Activated T-cell treated with anti-CD3 and anti-CD28 coated beads, Interleukin-2, amount 50 U/mL, for 24 hours (primary cell): ENCODE data around the gene SMARCE1.
"Not testable (repeated sequence)": the region's sequence is repeated elsewhere in the genome, so short reads cannot be mapped to it uniquely, and the experiment has no call there.

ENCODE experiments used
- DNase-seq: peaks from one replicate; pipeline ENCODE4 v3.0.0-alpha.2; 2020
- H3K27ac Mint-ChIP-seq: 2 replicates; pipeline ENCODE4 v1.8.0; 2020; ENCODE audit warnings: mild to moderate bottlenecking, mixed read lengths
- H3K27me3 Mint-ChIP-seq: 2 replicates; pipeline ENCODE4 v1.8.0; 2020; ENCODE audit warnings: mixed read lengths
- H3K36me3 Mint-ChIP-seq: 2 replicates; pipeline ENCODE4 v1.8.0; 2020; ENCODE audit warnings: low read depth, mixed read lengths
- H3K4me1 Mint-ChIP-seq: 2 replicates; pipeline ENCODE4 v1.8.0; 2020; ENCODE audit warnings: low read depth, mixed read lengths
- H3K4me3 Mint-ChIP-seq: 2 replicates; pipeline ENCODE4 v1.8.0; 2020; ENCODE audit warnings: mild to moderate bottlenecking, moderate library complexity, mixed read lengths
- H3K9me3 Mint-ChIP-seq: 2 replicates; pipeline ENCODE4 v1.8.0; 2020; ENCODE audit warnings: mixed read lengths

The SMARCE1 gene

DNA sequence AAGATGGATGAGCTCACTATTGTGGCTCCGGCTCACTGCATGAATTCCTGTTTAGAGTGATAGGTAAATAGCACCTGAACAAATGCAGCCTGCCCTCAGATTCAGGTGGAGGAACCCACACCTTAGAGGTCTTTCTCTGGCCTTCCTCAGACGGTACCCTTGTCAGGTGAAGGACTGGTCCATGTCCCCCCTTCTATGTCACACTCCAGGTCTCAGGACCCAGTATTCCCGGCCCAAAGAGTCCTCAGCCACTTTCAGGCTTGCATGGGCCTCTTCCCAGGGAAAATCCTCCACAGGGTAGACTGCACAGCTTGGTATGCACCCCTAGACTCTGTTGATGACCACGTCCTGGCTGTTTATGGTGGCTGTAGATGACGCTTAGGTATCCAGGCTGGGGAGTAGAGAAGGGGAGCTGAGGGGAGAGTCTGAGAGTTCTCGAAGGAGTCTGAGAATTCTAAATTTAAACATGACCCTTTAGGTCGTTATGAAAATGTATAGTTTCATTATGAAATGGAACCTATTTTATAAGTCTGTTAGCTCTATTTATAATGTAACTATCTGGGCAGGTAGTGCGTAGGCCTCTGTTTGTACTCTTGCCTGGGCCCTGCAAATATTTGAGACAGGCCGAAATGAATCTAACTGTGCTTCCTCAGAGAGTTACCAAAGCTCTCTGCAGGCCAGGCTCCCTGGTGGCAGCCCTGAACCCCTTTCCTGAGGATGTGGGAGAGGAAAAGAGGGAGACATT is 49.9 kb downstream of the SMARCE1 start:
- H3K36me3 Mint-ChIP-seq: peaks cover 20% of the 10 kb centered on the region
- DNase-seq: no peak
- H3K4me3 Mint-ChIP-seq: peak overlapping the region; percentile 59
- peak overlapping the region; percentile 99 for H3K27ac Mint-ChIP-seq
- peaks cover 89% of the 10 kb centered on the region for H3K4me1 Mint-ChIP-seq
- peaks cover 11% of the 10 kb centered on the region for H3K9me3 Mint-ChIP-seq
- H3K27me3 Mint-ChIP-seq: no peaks in the 10 kb centered on the region

- Mint-ChIP-seq H3K9me3 (peaks cover 11% of the 10 kb centered on the region), H3K4me1 (peaks cover 85% of the 10 kb centered on the region), H3K4me3 (peak overlapping the region; percentile 59), H3K36me3 (peaks cover 18% of the 10 kb centered on the region), H3K27me3 (no peaks in the 10 kb centered on the region), H3K27ac (peak overlapping the region; percentile 99)
- no peak for DNase-seq
Measured at GRCh38 chr17:40597156-40597555, 50.5 kb downstream of the SMARCE1 start.

DNA sequence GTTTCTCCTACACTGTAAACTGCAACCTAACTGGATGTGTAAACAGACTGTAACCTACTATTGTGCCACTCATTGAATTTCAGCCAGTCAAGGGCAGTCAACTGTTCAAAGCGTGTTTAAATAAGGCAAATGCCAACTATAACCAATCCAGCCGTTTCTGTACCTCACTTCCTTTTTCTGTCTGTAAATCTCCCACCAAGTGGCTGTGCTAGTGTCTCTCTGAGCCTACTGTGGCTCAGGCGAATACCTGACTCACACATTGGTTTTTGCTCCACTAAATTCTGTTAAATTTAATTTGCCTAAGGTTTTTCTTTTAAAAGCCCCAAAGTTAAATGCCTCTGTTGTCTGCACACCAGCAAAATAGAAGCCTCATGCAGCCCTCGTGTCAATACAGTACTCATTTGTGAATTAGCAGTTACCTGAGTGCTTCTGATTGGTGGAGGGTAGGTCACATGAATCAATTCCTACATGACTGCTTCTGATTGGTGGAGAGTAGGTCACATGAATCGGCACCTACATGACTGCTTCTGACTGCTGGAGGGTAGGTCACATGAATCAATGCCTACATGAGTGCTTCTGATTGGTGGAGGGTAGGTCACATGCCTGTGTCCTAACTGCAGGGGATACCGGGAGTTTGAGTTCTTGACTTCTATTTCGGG is 51.2 kb downstream of the SMARCE1 start:
- peaks cover 11% of the 10 kb centered on the region for H3K9me3 Mint-ChIP-seq
- peak overlapping the region; percentile 84 for H3K27ac Mint-ChIP-seq
- peak overlapping the region; percentile 38 for H3K4me3 Mint-ChIP-seq
- peaks cover 18% of the 10 kb centered on the region for H3K36me3 Mint-ChIP-seq
- H3K27me3 Mint-ChIP-seq: no peaks in the 10 kb centered on the region
- DNase-seq: no peak
- peaks cover 77% of the 10 kb centered on the region for H3K4me1 Mint-ChIP-seq

DNA sequence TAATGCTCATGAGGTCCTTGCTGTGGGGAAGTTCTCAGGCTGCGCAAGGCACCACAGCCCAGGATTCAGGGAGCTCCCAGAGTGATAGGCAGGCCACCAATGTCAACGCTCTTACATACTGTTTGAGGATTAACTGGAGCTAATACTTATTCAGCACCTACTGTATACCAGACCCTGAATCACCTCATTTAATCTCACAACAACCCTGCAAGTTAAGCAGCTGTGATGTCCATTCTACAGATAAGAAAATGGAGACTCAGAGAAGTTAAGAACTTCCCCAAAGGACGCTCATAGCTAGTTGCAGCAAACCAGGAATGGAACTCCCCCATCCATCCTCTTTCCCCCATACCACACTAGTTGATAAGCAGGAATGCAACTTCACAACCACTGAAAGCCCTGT is 56.9 kb downstream of the SMARCE1 start:
- no peak for DNase-seq
- no peak overlapping the region for H3K4me3 Mint-ChIP-seq
- peaks cover 74% of the 10 kb centered on the region for H3K4me1 Mint-ChIP-seq
- peaks cover 17% of the 10 kb centered on the region for H3K9me3 Mint-ChIP-seq
- H3K27me3 Mint-ChIP-seq: no peaks in the 10 kb centered on the region
- peaks cover 9% of the 10 kb centered on the region for H3K36me3 Mint-ChIP-seq
- H3K27ac Mint-ChIP-seq: no peak overlapping the region

GRCh38 chr17:40588552-40588951 is 59.1 kb downstream of the SMARCE1 start:
- peaks cover 24% of the 10 kb centered on the region for H3K36me3 Mint-ChIP-seq

DNA sequence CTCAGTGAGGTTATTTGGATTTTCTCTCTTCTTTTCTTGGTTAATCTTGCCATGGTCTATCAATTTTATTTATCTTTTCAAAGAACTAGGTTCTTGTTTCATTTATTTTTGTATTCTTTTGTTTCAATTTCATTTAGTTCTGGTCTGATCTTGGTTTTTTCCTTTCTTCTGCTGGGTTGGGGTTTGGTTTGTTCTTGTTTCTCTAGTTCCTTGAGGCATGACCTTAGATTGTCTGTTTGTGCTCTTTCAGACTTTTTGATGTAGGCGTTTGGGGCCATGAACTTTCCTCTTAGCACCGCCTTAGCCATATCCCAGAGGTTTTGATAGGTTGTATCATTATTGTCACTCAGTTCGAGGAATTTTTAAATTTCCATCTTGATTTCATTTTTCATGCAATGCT is 61.4 kb downstream of the SMARCE1 start:
- H3K27ac Mint-ChIP-seq: peak overlapping the region; percentile 59
- H3K36me3 Mint-ChIP-seq: peaks cover 26% of the 10 kb centered on the region
- peaks cover 41% of the 10 kb centered on the region for H3K9me3 Mint-ChIP-seq
- peak overlapping the region; percentile 36 for H3K4me3 Mint-ChIP-seq
- peaks cover 94% of the 10 kb centered on the region for H3K4me1 Mint-ChIP-seq
- not testable (repeated sequence) for DNase-seq, H3K27me3 Mint-ChIP-seq

More at GRCh38 chr17:40588552-40588951, 59.1 kb downstream of the SMARCE1 start:
- DNase-seq: no peak
- H3K9me3 Mint-ChIP-seq: peaks cover 35% of the 10 kb centered on the region
- peak overlapping the region; percentile 34 for H3K27ac Mint-ChIP-seq
- no peak overlapping the region for H3K4me3 Mint-ChIP-seq
- no peaks in the 10 kb centered on the region for H3K27me3 Mint-ChIP-seq
- H3K4me1 Mint-ChIP-seq: peaks cover 76% of the 10 kb centered on the region

DNA sequence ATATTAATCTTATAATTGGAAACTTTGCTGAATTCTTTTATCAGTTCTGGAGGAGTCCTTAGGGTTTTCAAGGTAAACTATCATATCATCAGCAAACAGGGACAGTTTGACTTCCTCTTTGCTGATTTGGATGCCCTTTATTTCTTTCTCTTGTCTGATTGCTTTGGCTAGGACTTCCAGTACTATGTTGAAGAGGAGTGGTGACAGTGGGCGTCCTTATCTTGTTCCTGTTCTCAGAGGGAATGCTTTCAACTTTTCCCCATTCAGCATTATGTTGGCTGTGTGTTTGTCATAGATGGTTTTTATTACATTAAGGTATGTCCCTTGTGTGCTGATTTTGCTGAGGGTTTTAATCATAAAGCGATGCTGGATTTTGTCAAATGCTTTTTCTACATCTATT is 62.7 kb downstream of the SMARCE1 start:
- not testable (repeated sequence) for H3K27ac Mint-ChIP-seq, H3K4me3 Mint-ChIP-seq
- H3K9me3 Mint-ChIP-seq: peaks cover 38% of the 10 kb centered on the region

GRCh38 chr17:40582328-40582901 is 65.2 kb downstream of the SMARCE1 start:
- H3K27ac Mint-ChIP-seq: peak overlapping the region; percentile 87
- peaks cover 95% of the 10 kb centered on the region for H3K4me1 Mint-ChIP-seq
- peaks cover 33% of the 10 kb centered on the region for H3K9me3 Mint-ChIP-seq
- no peaks in the 10 kb centered on the region for H3K27me3 Mint-ChIP-seq
- H3K36me3 Mint-ChIP-seq: peaks cover 28% of the 10 kb centered on the region
- DNase-seq: peak; percentile 58
- peak overlapping the region; percentile 64 for H3K4me3 Mint-ChIP-seq

More for the DNA sequence above, 62.7 kb downstream of the SMARCE1 start:
- DNase-seq, H3K27me3 Mint-ChIP-seq: not testable (repeated sequence)
- H3K4me1 Mint-ChIP-seq: peaks cover 94% of the 10 kb centered on the region
- peaks cover 31% of the 10 kb centered on the region for H3K36me3 Mint-ChIP-seq

DNA sequence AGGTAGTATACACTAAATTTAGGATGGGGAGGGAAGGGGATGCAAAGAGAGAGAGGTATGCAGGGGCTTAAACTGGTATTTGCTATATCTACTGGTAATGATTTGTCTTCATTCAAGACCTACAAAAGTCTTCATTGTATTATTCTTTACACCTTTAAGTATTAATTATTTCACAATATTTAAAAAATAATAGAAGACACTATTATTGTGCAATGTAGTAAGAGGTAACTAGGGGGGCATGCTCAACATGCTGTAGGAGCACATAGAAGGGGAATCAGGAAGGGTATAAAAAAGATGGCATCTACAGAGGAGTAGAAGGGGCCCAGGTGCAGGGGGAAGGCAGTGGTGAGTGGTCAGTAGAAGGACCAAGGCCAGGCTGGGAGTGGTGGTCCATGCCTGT is 67.5 kb downstream of the SMARCE1 start:
- Mint-ChIP-seq H3K9me3 (peaks cover 25% of the 10 kb centered on the region), H3K36me3 (peaks cover 23% of the 10 kb centered on the region), H3K27me3 (no peaks in the 10 kb centered on the region), H3K27ac (peak overlapping the region; percentile 42), H3K4me1 (peaks cover 91% of the 10 kb centered on the region), H3K4me3 (no peak overlapping the region)
- no peak for DNase-seq

DNA sequence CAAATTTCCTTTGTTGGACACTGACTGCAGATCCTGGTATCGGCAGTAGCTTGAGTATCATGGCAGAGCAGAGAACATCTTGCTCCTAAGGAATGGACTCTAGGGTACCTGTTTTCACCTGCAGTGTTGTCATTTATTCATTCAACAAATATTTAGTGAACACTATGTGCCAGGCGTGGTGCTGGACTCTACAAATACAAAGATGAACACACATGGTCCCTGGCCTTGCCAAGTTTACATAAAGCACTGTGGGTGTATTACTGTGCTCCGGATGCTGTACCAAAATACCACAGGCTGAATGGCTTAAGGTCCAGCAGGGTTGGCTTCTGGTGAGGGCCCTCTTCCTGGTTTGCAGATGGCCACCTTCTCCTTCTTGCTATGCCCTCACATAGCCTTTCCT is 68.1 kb downstream of the SMARCE1 start:
- no peak for DNase-seq
- Mint-ChIP-seq H3K27ac (no peak overlapping the region), H3K9me3 (peaks cover 25% of the 10 kb centered on the region), H3K4me1 (peaks cover 84% of the 10 kb centered on the region), H3K36me3 (peaks cover 23% of the 10 kb centered on the region), H3K4me3 (no peak overlapping the region), H3K27me3 (no peaks in the 10 kb centered on the region)

- Mint-ChIP-seq H3K4me3 (peak overlapping the region; percentile 45), H3K27ac (peak overlapping the region; percentile 81)
Measured at GRCh38 chr17:40577611-40578065, 70.0 kb downstream of the SMARCE1 start.

GRCh38 chr17:40576113-40576740 is 71.4 kb downstream of the SMARCE1 start:
- Mint-ChIP-seq H3K4me1 (peaks cover 73% of the 10 kb centered on the region), H3K27ac (peak overlapping the region; percentile 49), H3K27me3 (no peaks in the 10 kb centered on the region), H3K9me3 (peaks cover 37% of the 10 kb centered on the region), H3K4me3 (no peak overlapping the region), H3K36me3 (peaks cover 41% of the 10 kb centered on the region)
- DNase-seq: no peak

More at GRCh38 chr17:40577611-40578065, 70.0 kb downstream of the SMARCE1 start:
- Mint-ChIP-seq H3K9me3 (peaks cover 23% of the 10 kb centered on the region), H3K27me3 (no peaks in the 10 kb centered on the region), H3K36me3 (peaks cover 27% of the 10 kb centered on the region), H3K4me1 (peaks cover 73% of the 10 kb centered on the region)
- peak; percentile 40 for DNase-seq
